WTC11 (cell line): ENCODE results near the gene MRPL22. TPM values are rescaled to one million over a fixed set of nuclear protein-coding genes. Genes with fewer than 3 reads are reported as not detected.

ENCODE experiments used
- ATAC-seq: fragments of 200-7000 bp; cut with Tn5 transposase; 2 replicates; pipeline ENCODE4 v1.10.0; 2021; ENCODE audit warnings: mild to moderate bottlenecking, moderate library complexity
- CTCF ChIA-PET: fragments of 300-600 bp; sonication (Branson Sonifier 250); formaldehyde crosslinking; loops from one replicate; lab custom pipeline; 2021; ENCODE audit warnings: antibody characterized with exemption; lab: Charles Lee
- POLR2A ChIA-PET: fragments of 350-600 bp; sonication (Branson Sonifier 250); formaldehyde crosslinking; loops from one replicate; lab custom pipeline; 2021; ENCODE audit warnings: antibody characterized with exemption; lab: Charles Lee
- DNase-seq: peaks from one replicate; pipeline ENCODE4 v3.0.0; 2021; ENCODE audit warnings: low spot score
- H3K27ac Mint-ChIP-seq: 2 replicates; pipeline ENCODE4 v1.8.0; 2021; ENCODE audit warnings: mixed read lengths
- H3K27me3 Mint-ChIP-seq: 2 replicates; pipeline ENCODE4 v1.8.0; 2021; ENCODE audit warnings: low read depth, mild to moderate bottlenecking, moderate library complexity, mixed read lengths
- H3K36me3 Mint-ChIP-seq: 2 replicates; pipeline ENCODE4 v1.8.0; 2021; ENCODE audit warnings: mixed read lengths
- H3K4me1 Mint-ChIP-seq: 2 replicates; pipeline ENCODE4 v1.8.0; 2022; ENCODE audit warnings: mixed read lengths
- H3K4me3 Mint-ChIP-seq: 2 replicates; pipeline ENCODE4 v1.8.0; 2021; ENCODE audit warnings: mild to moderate bottlenecking, moderate library complexity, mixed read lengths
- H3K9me3 Mint-ChIP-seq: 2 replicates; pipeline ENCODE4 v1.8.0; 2021; ENCODE audit warnings: mixed read lengths
- CTCF ChIP-seq: fragments of 200-600 bp; IDR thresholded peaks from 2 replicates; pipeline ENCODE4 v1.8.0; 2022; ENCODE audit warnings: antibody characterized with exemption
- EMX1 ChIP-seq: fragments of 250-450 bp; sonication (Bioruptor Pico); IDR thresholded peaks from 2 replicates; pipeline ENCODE4 v1.8.0; 2021; ENCODE audit warnings: mild to moderate bottlenecking
- ERG ChIP-seq: fragments of 250-450 bp; sonication (Bioruptor Pico); IDR thresholded peaks from 2 replicates; pipeline ENCODE4 v1.8.0; 2021; ENCODE audit warnings: mild to moderate bottlenecking
- ESRRA ChIP-seq: sonication (generic); formaldehyde crosslinking; IDR thresholded peaks from 2 replicates; pipeline ENCODE4 v1.8.1; 2022; ENCODE audit warnings: mild to moderate bottlenecking, missing genetic modification reagents, borderline replicate concordance
- FOXP1 ChIP-seq: sonication (generic); formaldehyde crosslinking; IDR thresholded peaks from 2 replicates; pipeline ENCODE4 v1.8.0; 2022; ENCODE audit warnings: missing genetic modification reagents, mild to moderate bottlenecking, moderate library complexity, borderline replicate concordance
- GABPB1 ChIP-seq: sonication (generic); formaldehyde crosslinking; IDR thresholded peaks from 2 replicates; pipeline ENCODE4 v1.8.1; 2023; ENCODE audit warnings: mild to moderate bottlenecking, missing genetic modification reagents
- GTF2I ChIP-seq: fragments of 250-450 bp; sonication (Bioruptor Pico); conservative IDR thresholded peaks from 2 replicates; pipeline ENCODE4 v1.4.0; 2021; ENCODE audit warnings: mild to moderate bottlenecking
- HMGA2 ChIP-seq: fragments of 250-450 bp; sonication (Bioruptor Pico); IDR thresholded peaks from 2 replicates; pipeline ENCODE4 v1.4.0; 2021; ENCODE audit warnings: mild to moderate bottlenecking, moderate library complexity
- MXD4 ChIP-seq: fragments of 250-450 bp; sonication (Bioruptor Pico); IDR thresholded peaks from 2 replicates; pipeline ENCODE4 v1.8.0; 2021; ENCODE audit warnings: mild to moderate bottlenecking, moderate library complexity, borderline replicate concordance
- NFYB ChIP-seq: sonication (generic); formaldehyde crosslinking; conservative IDR thresholded peaks from 2 replicates; pipeline ENCODE4 v1.8.0; 2022; ENCODE audit warnings: low read depth, missing genetic modification reagents
- STAT6 ChIP-seq: sonication (generic); formaldehyde crosslinking; conservative IDR thresholded peaks from 2 replicates; pipeline ENCODE4 v1.8.1; 2023; ENCODE audit warnings: mild to moderate bottlenecking, low read depth, missing genetic modification reagents, moderate library complexity
- USF1 ChIP-seq: sonication (generic); formaldehyde crosslinking; IDR thresholded peaks from 2 replicates; pipeline ENCODE4 v1.8.0; 2022; ENCODE audit warnings: mild to moderate bottlenecking, missing genetic modification reagents
- ZNF219 ChIP-seq: sonication (generic); formaldehyde crosslinking; IDR thresholded peaks from 2 replicates; pipeline ENCODE4 v1.8.0; 2023; ENCODE audit warnings: missing genetic modification reagents, mild to moderate bottlenecking, borderline replicate concordance
- ZNF232 ChIP-seq: sonication (generic); formaldehyde crosslinking; IDR thresholded peaks from 2 replicates; pipeline ENCODE4 v1.8.0; 2022; ENCODE audit warnings: mild to moderate bottlenecking, missing genetic modification reagents
- ZNF281 ChIP-seq: sonication (generic); formaldehyde crosslinking; IDR thresholded peaks from 2 replicates; pipeline ENCODE4 v1.8.0; 2023; ENCODE audit warnings: mild to moderate bottlenecking, missing genetic modification reagents
- ZNF396 ChIP-seq: fragments of 250-450 bp; sonication (Bioruptor Pico); IDR thresholded peaks from 2 replicates; pipeline ENCODE4 v1.8.0; 2021; ENCODE audit warnings: mild to moderate bottlenecking, moderate library complexity, borderline replicate concordance
- ZNF512 ChIP-seq: sonication (generic); formaldehyde crosslinking; IDR thresholded peaks from 2 replicates; pipeline ENCODE4 v1.8.1; 2022; ENCODE audit warnings: missing genetic modification reagents, borderline replicate concordance
- ZNF671 ChIP-seq: fragments of 250-450 bp; sonication (Bioruptor Pico); IDR thresholded peaks from 2 replicates; pipeline ENCODE4 v1.8.0; 2021; ENCODE audit warnings: mild to moderate bottlenecking
- total RNA-seq: library from RNA; stranded (reverse); gene quantifications from 3 replicates; pipeline ENCODE4 v1.2.3, GENCODE V29; 2021

MRPL22 gene
- total RNA-seq, 1 experiment from 2014 or later: 52.0 TPM

- TF ChIP-seq ZNF281 (CRISPR knock-in tag): no peak
These were observed 54.8 kb downstream of the MRPL22 start (continued) for GRCh38 chr5:154995679-154996078.

- no peak for TF ChIP-seq GTF2I
- no peak for TF ChIP-seq GABPB1
- no peak for TF ChIP-seq FOXP1
- TF ChIP-seq HMGA2 (CRISPR knock-in tag): no peak
- TF ChIP-seq ESRRA: no peak
- TF ChIP-seq CTCF: no peak
- no peak for TF ChIP-seq EMX1 (CRISPR knock-in tag)
- TF ChIP-seq ERG (CRISPR knock-in tag): no peak
- TF ChIP-seq ZNF219 (CRISPR knock-in tag): no peak
- no peak for TF ChIP-seq USF1 (CRISPR knock-in tag)
- no peak for TF ChIP-seq STAT6
- no peak for TF ChIP-seq ZNF671 (CRISPR knock-in tag)
- no peak for TF ChIP-seq MXD4 (CRISPR knock-in tag)
- no peak for TF ChIP-seq ZNF232 (CRISPR knock-in tag)
- no peak for TF ChIP-seq ZNF396 (CRISPR knock-in tag)
- no peak for TF ChIP-seq NFYB
- no peak for TF ChIP-seq ZNF512 (CRISPR knock-in tag)
- Mint-ChIP-seq H3K36me3 (no peaks in the 10 kb centered on the region), H3K9me3 (no peaks in the 10 kb centered on the region), H3K27me3 (no peaks in the 10 kb centered on the region; the same call in none of the 2 replicates), H3K4me1 (no peaks in the 10 kb centered on the region), H3K4me3 (no peak overlapping the region), H3K27ac (no peak overlapping the region)
- no peak for ATAC-seq
- DNase-seq: no peak
- ChIA-PET POLR2A (no interaction called here), CTCF (interaction anchor here (2.7 to 3.0 kb wide), 3 partner anchors 8 to 31 kb away, joined by 7 to 24 read pairs (median 12); no protein-coding TSS in a partner anchor)
These were observed 56.9 kb downstream of the MRPL22 start for GRCh38 chr5:154997746-154998145.
